HG03103 (cell line): ENCODE measurements around the gene ZNF761.
"Not testable (repeated sequence)": the region's sequence is repeated elsewhere in the genome, so short reads cannot be mapped to it uniquely, and the experiment has no call there.

Source experiments
- ATAC-seq: cut with Tn5 transposase; IDR thresholded peaks from one replicate; pipeline ENCODE4 v1.9.1; 2021; ENCODE audit warnings: low read depth; ENCODE audit not compliant: unreplicated experiment

Gene ZNF761

DNA sequence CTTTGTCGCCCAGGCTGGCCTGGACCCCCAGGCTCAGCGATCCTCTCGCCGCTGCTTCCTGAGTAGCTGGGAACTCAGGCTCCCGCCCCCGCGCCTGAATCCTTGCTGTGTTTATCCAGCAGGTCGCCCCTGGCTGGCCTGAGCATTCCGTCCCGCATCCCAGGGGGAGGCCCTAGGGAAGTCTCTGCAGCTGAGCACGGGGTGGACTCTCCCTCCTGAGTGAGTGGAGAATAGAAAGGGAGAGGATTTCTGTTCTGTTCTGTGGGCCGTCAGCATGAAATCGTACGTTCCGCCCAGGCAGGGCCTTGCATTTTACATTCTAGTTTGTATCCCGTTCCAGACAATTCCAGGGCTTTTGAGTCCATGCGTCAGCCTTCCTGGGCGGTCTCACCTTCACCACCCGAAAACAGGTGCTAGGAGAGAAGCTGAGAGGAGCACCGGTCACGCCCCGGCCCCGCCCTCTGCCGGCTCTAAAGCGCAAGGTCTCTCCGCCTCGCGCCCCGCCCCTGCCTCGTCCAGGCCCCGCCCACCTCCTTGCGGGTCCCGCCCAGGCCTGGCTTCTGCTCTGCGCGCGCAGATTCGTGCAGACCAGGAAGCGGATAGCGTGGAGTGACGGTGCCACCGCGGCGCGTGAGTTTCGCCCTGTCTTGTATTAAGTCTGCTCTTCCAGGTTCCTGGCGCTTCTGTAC, at the start of gene ZNF761:
ZNF761 (plus strand) TSS at position 586 of the 689 bp plus-strand sequence. CDS start 15,285 bp downstream, outside the sequence.
- peak; percentile 98 for ATAC-seq

DNA sequence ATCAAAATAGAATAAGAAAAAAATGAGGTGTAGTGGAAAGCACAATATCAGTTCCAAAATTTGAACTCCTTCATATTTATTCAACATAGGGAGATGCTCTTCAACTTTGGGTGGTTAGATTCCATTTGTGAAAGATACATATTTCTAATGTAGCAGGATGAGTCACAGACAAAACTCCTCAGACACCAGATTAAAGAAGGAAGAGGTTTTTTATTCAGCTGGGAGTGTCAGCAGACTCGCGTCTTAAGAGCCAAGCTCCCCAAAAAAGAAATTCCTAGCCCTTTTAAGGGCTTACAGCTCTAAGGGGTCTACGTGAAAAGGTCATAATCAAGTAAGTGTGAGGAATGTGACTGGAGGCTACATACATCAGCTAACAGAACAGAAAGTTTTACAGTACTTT, 43.6 kb upstream of the ZNF761 start:
- no peak for ATAC-seq

- ATAC-seq: no peak
These were observed 42.9 kb upstream of the ZNF761 start for GRCh38 chr19:53388904-53389303.

- no peak for ATAC-seq
These were observed 42.2 kb upstream of the ZNF761 start for GRCh38 chr19:53389571-53389970.

DNA sequence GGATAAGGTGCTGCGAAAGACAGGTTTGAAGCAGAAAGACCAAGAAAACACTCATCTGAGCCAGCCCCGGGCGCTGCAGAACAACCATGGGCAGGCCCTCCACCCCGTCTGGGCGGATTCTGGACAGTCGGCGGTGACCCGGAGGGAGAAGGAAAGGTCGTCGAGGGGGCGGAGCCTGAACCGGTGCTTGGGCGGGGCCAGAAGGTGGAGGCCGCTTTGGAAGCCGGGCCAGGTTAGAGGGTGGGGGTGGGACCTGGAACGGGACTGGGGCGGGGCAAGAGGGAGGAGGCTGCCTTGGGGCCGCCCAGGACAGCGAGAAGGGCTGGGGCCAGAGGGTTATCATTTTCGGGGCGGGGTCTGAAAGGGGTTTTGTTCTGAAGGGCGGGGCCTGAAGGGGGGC, 41.8 kb upstream of the ZNF761 start:
- ATAC-seq: no peak

- no peak for ATAC-seq
These were observed 37.2 kb upstream of the ZNF761 start for GRCh38 chr19:53394522-53394973.

DNA sequence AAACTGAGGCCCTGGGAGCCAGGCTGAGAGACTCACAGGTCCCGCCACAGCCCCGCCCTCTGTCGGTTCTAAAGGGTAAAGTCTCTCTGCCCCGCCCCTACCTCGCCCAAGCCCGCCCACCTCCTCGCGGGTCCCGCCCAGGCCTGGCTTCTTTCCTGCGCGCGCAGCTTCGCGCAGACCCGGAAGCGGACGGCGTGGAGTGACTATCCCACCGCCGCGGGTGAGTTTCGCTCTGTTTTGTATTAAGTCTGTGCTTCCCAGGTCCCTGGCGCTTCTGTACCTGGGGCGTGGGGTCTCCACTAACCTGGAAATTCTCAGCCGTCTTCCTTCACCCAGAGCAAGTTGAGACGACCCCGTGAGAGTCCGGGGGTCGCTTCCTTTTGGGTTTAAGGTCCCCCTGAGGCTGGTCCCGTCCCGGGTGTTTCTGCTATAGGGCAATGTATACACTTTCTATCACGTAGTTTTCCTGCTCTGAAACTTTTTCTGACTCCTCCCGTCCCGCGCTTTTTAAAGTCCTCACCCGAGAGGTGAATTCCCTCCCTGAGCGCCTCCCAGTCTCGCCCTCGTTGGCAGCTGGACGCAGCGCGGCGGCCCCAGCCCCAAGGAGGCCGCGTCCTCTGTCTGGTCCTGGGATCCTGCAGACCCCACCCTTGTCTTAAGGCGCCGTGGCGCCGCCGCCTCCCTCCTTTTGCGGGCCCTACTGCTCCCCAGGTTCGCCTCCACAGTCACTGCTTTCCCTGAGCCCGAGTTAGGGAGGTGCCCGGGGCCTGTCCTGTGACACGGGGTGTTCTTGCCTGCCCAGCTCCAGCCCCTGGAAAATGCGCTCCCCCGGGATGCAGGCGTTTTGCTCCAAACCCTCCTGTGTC, 36.6 kb upstream of the ZNF761 start, which contains the start of gene ZNF765:
ZNF765 (plus strand) TSS at position 176 of the 866 bp plus-strand sequence. CDS start 2,867 bp downstream, outside the sequence.
- peak; percentile 87 for ATAC-seq

DNA sequence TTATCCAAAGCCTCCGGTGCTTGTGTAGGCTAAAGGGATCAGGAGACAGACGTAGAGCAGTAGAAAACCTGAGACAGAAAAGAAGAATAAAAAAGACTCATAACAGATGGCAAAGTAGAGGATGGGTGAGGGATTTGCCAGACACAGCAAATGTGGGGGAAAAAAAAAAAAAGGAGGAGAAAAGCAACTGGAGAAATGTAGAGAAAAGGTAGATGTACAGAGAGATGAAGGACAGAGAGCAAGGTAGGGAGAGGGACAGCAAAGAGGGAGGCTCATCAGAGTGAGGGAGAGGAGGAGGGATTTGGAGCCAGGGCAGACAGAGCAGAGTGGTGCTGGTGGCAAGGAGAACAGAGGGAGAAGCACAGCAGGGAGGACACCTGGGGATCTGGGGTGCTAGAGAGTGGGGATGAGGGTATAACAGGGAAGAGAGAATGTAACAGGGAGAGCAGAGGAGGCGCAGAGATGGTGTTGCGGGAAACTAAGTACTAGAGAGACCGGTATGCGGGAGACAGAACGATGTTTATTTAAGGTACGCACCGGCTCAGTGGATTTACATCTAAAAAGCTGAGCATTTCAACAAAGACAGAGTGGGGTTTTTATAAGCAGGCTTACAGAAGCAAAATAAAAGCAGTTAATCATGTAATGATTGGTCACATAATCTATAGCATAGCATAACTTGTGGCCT, 35.8 kb upstream of the ZNF761 start:
- ATAC-seq: not testable (repeated sequence)

GRCh38 chr19:53396525-53396868, 35.3 kb upstream of the ZNF761 start:
- ATAC-seq: no peak

GRCh38 chr19:53397918-53398317, 33.9 kb upstream of the ZNF761 start:
- not testable (repeated sequence) for ATAC-seq

GRCh38 chr19:53409505-53410204, 22.1 kb upstream of the ZNF761 start:
- no peak for ATAC-seq

DNA sequence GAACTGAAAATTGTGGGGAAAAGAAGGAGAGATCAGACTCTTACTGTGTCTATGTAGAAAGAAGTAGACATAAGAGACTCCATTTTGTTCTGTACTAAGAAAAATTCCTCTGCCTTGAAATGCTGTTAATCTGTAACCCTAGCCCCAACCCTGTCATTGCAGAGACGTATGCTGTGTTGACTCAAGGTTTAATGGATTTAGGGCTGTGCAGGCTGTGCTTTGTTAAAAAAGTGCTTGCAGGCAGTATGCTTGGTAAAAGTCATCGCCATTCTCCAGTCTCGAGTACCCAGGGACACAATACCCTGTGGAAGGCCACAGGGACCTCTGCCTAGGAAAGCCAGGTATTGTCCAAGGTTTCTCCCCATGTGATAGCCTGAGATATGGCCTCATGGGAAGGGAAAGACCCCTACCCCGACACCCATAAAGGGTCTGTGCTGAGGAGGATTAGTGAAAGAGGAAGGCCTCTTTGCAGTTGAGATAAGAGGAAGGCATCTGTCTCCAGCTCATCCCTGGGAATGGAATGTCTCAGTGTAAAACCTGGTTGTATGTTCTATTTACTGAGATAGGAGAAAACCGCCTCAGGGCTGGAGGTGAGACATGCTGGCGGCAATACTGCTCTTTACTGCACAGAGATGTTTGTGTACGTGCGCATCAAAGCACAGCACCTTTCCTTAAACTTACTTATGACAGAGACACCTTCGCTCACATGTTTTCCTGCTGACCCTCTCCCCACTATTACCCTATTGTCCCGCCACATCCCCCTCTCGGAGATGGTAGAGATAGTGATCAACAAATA, 11.1 kb upstream of the ZNF761 start:
- not testable (repeated sequence) for ATAC-seq

DNA sequence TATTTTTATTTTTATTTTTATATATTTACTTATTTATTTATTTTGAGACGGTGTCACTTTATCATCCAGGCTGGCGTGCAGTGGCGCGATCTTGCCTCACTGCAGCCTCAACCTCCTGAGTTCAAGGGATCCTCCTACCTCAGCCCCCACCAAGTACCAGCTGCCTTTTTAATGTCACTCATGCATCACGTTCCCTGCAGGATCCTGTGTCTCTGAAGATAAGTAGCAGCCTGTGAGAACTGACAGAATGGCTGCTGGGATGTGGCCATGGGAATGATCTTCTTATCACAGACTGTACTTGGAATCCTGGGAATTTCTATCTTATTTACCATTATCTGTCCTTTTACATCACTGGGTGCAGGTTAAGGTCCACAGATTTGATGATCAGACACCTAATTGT, 9.2 kb upstream of the ZNF761 start:
- no peak for ATAC-seq

DNA sequence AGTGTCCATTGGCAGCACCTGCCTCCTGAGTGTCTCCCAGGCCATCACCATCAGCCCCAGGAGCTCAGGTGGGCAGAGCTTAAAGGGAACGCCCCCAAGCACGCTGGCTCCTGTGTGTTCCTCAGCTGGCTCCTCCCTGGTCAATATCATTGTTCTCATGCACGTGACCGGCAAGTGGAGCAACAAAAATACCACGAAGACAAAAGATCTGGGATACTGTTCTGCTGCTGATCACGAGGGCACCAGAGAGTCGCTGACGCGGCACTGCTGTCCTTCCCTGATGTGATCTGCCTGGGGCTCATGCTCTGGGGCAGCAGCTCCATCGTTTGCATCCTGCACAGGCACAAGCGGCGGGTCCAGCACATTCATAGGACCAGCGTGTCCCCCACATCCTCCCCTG, 8.7 kb upstream of the ZNF761 start:
- not testable (repeated sequence) for ATAC-seq

DNA sequence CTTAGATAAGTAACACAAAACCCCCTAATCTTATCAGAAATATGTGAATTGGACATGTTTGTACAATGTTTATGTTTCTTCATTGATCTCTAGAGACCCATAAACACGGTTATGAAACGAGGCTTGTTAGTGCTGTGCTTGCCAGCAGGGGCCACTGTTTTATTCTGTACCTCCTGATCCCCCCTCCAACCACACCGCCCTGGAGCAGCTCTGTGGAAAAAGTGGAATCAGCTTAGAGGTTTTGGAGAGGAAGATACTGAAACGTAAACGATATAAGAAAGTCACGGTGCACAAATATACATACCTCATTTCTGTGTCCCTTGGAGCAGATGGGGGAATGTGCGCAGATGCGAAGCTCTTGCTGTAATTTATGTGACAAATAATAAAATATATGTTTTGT, 8.1 kb upstream of the ZNF761 start:
- not testable (repeated sequence) for ATAC-seq

DNA sequence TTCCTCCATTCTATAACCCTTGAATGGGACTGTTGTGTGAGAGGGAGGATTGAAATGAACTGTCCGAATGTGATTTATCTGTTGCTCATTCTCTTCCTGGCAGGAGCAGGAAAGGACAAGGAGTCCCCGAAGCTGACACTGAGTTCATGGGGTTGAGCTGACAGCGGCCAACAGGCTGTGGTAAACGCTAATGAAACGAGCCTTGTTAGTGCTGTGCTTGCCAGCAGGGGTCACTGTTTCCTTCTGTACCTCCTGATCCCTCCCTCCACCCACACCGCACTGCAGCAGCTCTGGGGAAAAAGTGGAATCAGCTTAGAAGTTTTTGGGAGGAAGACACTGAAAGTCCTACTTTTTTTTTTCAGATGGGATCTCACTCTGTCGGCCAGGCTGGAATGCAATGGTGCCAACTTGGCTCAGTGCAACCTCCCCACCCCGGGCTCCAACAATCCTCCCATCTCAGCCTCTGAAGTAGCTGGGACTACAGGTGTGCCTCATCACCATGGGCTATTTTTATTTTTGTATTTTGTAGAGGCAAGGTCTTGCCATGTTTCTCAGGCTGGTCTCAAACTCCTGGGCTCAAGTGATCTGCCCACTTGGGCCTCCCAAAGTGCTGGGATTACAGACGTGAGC, 6.7 kb upstream of the ZNF761 start:
- ATAC-seq: no peak

DNA sequence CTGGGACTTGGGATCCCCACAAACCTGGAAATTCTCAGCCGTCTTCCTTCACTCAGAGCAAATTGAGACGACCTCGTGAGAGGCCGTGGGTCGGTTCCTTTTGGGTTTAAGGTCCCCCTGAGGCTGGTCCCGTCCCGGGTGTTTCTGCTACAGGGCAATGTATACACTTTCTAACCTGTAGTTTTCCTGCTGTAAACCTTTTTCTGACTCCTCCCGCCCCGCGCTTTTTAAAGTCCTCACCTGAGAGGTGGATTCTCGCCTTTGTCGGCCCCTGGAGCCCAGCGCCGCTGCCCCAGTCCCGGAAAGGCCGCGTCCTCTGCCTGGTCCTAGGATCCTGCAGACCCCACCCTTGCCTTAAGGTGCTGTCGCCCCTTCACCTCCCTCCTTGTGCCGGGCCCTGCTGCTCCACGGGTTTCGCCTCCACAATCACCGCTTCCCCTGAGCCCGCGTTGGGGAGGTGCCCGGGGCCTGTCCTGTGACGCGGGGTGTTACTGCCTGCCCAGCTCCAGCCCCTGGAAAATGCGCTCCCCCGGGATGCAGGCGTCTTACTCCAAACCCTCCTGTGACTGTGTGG, 391 bp downstream of the ZNF761 start:
- peak; percentile 8 for ATAC-seq

DNA sequence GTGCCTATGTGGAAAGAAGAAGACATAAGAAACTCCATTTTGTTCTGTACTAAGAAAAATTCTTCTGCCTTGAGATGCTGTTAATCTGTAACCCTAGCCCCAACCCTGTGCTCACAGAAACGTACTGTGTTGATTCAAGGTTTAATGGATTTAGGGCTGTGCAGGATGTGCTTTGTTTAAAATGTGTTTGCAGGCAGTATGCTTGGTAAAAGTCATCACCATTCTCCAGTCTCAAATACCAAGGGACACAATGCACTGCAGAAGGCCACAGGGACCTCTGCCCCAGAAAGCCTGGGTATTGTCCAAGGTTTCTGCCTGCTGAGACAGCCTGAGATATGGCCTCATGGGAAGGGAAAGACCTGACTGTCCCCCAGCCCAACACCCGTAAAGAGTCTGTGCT, 12.0 kb downstream of the ZNF761 start:
- not testable (repeated sequence) for ATAC-seq

DNA sequence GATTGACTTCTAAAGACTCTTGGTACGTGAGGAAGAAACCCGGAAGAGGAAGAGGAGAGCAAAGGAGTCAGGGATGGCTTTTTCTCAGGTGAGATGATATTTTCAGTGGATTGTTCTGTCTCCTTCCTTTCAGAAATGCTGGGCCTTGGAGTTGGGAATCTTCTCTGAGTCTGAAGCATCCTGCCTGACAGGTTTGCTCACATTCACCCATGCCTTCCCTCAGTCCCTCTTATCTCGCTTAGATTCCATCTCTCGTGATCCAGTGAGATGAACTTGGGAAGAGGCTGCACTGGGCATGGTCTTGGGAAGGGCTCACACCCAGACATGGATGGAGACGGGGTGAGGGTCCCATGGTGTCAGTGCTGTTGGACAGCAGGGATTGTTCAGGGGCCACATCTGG, 15.4 kb downstream of the ZNF761 start:
- ATAC-seq: not testable (repeated sequence)
